GM21737 (cell line): ENCODE data around the gene ENPP3.

ENCODE experiments used
- ATAC-seq: cut with Tn5 transposase; IDR thresholded peaks from one replicate; pipeline ENCODE4 v1.9.1; 2021; ENCODE audit warnings: mild to moderate bottlenecking, moderate library complexity; ENCODE audit not compliant: unreplicated experiment

The ENPP3 gene

GRCh38 chr6:131642565-131642964 lies 5.5 kb downstream of the ENPP3 start:
- no peak for ATAC-seq

- ATAC-seq, result no peak
These were observed 6.0 kb downstream of the ENPP3 start for GRCh38 chr6:131642987-131643611.

GRCh38 chr6:131643855-131644460 lies 6.9 kb downstream of the ENPP3 start:
- ATAC-seq, result no peak

- no peak for ATAC-seq
These were observed 7.8 kb downstream of the ENPP3 start for GRCh38 chr6:131644921-131645320.

- no peak for ATAC-seq
These were observed 8.7 kb downstream of the ENPP3 start for GRCh38 chr6:131645846-131646245.

GRCh38 chr6:131646249-131646670 lies 9.2 kb downstream of the ENPP3 start:
- no peak for ATAC-seq

GRCh38 chr6:131651782-131652181 lies 14.7 kb downstream of the ENPP3 start:
- no peak for ATAC-seq

- ATAC-seq, result no peak
These were observed 15.4 kb downstream of the ENPP3 start for GRCh38 chr6:131652472-131652871.

GRCh38 chr6:131654326-131654725 lies 17.2 kb downstream of the ENPP3 start:
- ATAC-seq, result no peak

GRCh38 chr6:131655387-131655786 lies 18.3 kb downstream of the ENPP3 start:
- no peak for ATAC-seq

- ATAC-seq, result no peak
These were observed 18.8 kb downstream of the ENPP3 start for GRCh38 chr6:131655951-131656350.

GRCh38 chr6:131656667-131657066 lies 19.6 kb downstream of the ENPP3 start:
- ATAC-seq, result no peak

GRCh38 chr6:131657222-131657621 lies 20.1 kb downstream of the ENPP3 start:
- ATAC-seq, result no peak

GRCh38 chr6:131657630-131658111 lies 20.6 kb downstream of the ENPP3 start:
- no peak for ATAC-seq

GRCh38 chr6:131658287-131658686 lies 21.2 kb downstream of the ENPP3 start:
- no peak for ATAC-seq

GRCh38 chr6:131660195-131660594 lies 23.1 kb downstream of the ENPP3 start:
- no peak for ATAC-seq

GRCh38 chr6:131663578-131664165 lies 26.6 kb downstream of the ENPP3 start:
- no peak for ATAC-seq

GRCh38 chr6:131669891-131670290 lies 32.8 kb downstream of the ENPP3 start:
- no peak for ATAC-seq

- no peak for ATAC-seq
These were observed 36.1 kb downstream of the ENPP3 start for GRCh38 chr6:131673184-131673583.

- ATAC-seq, result no peak
These were observed 41.3 kb downstream of the ENPP3 start for GRCh38 chr6:131678442-131678841.

GRCh38 chr6:131680868-131681267 lies 43.8 kb downstream of the ENPP3 start:
- ATAC-seq, result no peak

- ATAC-seq, result no peak
These were observed 44.5 kb downstream of the ENPP3 start for GRCh38 chr6:131681585-131681984.
